K562 treated with DMSO at 1 percent for 24 hours (cell line): Measurements from ENCODE around the gene KLF7. TPM values are rescaled to one million over a fixed set of nuclear protein-coding genes. Genes with fewer than 3 reads are reported as not detected.

ENCODE experiments used
- total RNA-seq: library from RNA; unstranded; fragments of 300-600 nt; gene quantifications from 2 replicates; pipeline ENCODE4 v1.2.3, GENCODE V29; 2022; ENCODE audit warnings: low read depth; ENCODE audit not compliant: insufficient read depth

The KLF7 gene
- 0.14 and 0.43 TPM in 2 replicates for total RNA-seq

GRCh38 chr2:207165121-207166038, at the start of gene KLF7:
KLF7 (minus strand) TSS chr2:207165948; CDS start chr2:207165568, 380 bp downstream.

Other genes starting within 250 kb of the KLF7 start
- gene CPO, start 226.4 kb downstream of the KLF7 start, total RNA-seq = not detected in 2 replicates